ENCODE data around the gene FER.
"Not testable (repeated sequence)": the region's sequence is repeated elsewhere in the genome, so short reads cannot be mapped to it uniquely, and the experiment has no call there.

Gene FER

GRCh38 chr5:108747774-108748400 is at the start of gene FER:
TSS of gene FER (plus strand) at chr5:108747897. CDS start at chr5:108798183, 50,286 bp downstream.
- peak; percentile 32 for DNase-seq (ENCODE audit: low read depth)

GRCh38 chr5:108700388-108700787 is 47.3 kb upstream of the FER start:
- not testable (repeated sequence) for DNase-seq (ENCODE audit: low read depth)

- no peak for DNase-seq (ENCODE audit: low read depth)
These were observed 46.8 kb upstream of the FER start for GRCh38 chr5:108700930-108701329.

GRCh38 chr5:108702546-108702945 is 45.2 kb upstream of the FER start:
- no peak for DNase-seq (ENCODE audit: low read depth)

- DNase-seq (ENCODE audit: low read depth): no peak
These were observed 44.4 kb upstream of the FER start for GRCh38 chr5:108703313-108703712.

GRCh38 chr5:108707141-108707540 is 40.6 kb upstream of the FER start:
- DNase-seq (ENCODE audit: low read depth): no peak

GRCh38 chr5:108711898-108712297 is 35.8 kb upstream of the FER start:
- no peak for DNase-seq (ENCODE audit: low read depth)

- no peak for DNase-seq (ENCODE audit: low read depth)
These were observed 32.3 kb upstream of the FER start for GRCh38 chr5:108715408-108715807.

GRCh38 chr5:108720391-108720790 is 27.3 kb upstream of the FER start:
- no peak for DNase-seq (ENCODE audit: low read depth)

- no peak for DNase-seq (ENCODE audit: low read depth)
These were observed 21.1 kb upstream of the FER start for GRCh38 chr5:108726446-108727235.

GRCh38 chr5:108727236-108727650 is 20.5 kb upstream of the FER start:
- DNase-seq (ENCODE audit: low read depth): no peak

- DNase-seq (ENCODE audit: low read depth): peak; percentile 23
These were observed 19.8 kb upstream of the FER start for GRCh38 chr5:108727651-108728565.

GRCh38 chr5:108728566-108729241 is 19.0 kb upstream of the FER start:
- peak; percentile 39 for DNase-seq (ENCODE audit: low read depth)

GRCh38 chr5:108729242-108729615 is 18.5 kb upstream of the FER start:
- no peak for DNase-seq (ENCODE audit: low read depth)

- DNase-seq (ENCODE audit: low read depth): no peak
These were observed 16.9 kb upstream of the FER start for GRCh38 chr5:108730617-108731340.

GRCh38 chr5:108735790-108736189 is 11.9 kb upstream of the FER start:
- no peak for DNase-seq (ENCODE audit: low read depth)

GRCh38 chr5:108736855-108737254 is 10.8 kb upstream of the FER start:
- no peak for DNase-seq (ENCODE audit: low read depth)

- no peak for DNase-seq (ENCODE audit: low read depth)
These were observed 8.3 kb upstream of the FER start for GRCh38 chr5:108739376-108739775.

- DNase-seq (ENCODE audit: low read depth): no peak
These were observed 7.8 kb upstream of the FER start for GRCh38 chr5:108739906-108740305.

- no peak for DNase-seq (ENCODE audit: low read depth)
These were observed 4.4 kb upstream of the FER start for GRCh38 chr5:108743319-108743718.

GRCh38 chr5:108743846-108744245 is 3.9 kb upstream of the FER start:
- no peak for DNase-seq (ENCODE audit: low read depth)

Measured in activated T-cell treated with anti-CD3 and anti-CD28 coated beads for 24 hours (primary cell).